NCI-H226 (cell line): Measurements from ENCODE around the gene ARF6.
"Not testable (repeated sequence)": the region's sequence is repeated elsewhere in the genome, so short reads cannot be mapped to it uniquely, and the experiment has no call there.

Experiments used
- DNase-seq: peaks from one replicate; pipeline ENCODE4 v3.0.0-alpha.2; 2015

The ARF6 gene

GRCh38 chr14:49879646-49880204 lies 13.2 kb upstream of the ARF6 start:
- peak; percentile 72 for DNase-seq

GRCh38 chr14:49880267-49881064 lies 12.4 kb upstream of the ARF6 start:
- DNase-seq: no peak

- no peak for DNase-seq
These were observed 11.4 kb upstream of the ARF6 start for GRCh38 chr14:49881350-49882001.

GRCh38 chr14:49882826-49883694 lies 9.8 kb upstream of the ARF6 start:
- peak; percentile 11 for DNase-seq

- no peak for DNase-seq
These were observed 6.4 kb upstream of the ARF6 start for GRCh38 chr14:49886523-49886922.

DNA sequence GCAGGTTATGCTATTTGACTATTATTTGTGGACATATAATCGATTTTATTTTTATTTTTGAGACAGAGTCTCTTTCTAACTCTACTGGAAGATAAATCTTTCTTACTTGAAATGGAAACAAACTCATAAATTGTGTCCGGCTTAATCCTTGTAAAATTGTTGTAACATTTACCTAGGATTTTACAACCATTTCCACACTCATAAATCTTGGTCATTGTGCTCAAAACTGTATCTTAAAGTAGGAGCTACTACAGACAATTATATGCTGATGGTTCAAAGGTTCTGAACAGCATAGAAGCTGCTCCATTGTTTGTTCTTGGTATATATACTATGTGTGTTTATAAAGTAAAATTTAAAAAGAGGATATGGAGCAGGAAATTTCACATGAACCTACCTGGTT lies 4.6 kb upstream of the ARF6 start:
- DNase-seq: no peak

DNA sequence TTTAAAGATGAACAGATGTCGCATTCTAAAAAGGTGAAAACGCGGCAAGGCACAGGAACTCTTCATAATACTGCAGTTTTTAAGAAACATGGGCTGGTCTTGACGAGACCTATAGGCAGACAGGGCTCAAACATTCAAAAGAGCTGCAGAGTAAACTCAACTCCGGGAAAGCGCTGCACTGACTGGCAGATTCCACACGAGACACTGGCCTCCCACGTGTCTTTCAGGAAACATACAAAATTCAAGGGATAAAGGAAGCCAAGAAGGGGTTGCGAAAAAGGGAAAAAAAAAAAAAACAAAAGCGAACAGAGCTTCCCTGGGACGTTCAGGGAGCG lies 614 bp upstream of the ARF6 start:
- DNase-seq: peak; percentile 79

DNA sequence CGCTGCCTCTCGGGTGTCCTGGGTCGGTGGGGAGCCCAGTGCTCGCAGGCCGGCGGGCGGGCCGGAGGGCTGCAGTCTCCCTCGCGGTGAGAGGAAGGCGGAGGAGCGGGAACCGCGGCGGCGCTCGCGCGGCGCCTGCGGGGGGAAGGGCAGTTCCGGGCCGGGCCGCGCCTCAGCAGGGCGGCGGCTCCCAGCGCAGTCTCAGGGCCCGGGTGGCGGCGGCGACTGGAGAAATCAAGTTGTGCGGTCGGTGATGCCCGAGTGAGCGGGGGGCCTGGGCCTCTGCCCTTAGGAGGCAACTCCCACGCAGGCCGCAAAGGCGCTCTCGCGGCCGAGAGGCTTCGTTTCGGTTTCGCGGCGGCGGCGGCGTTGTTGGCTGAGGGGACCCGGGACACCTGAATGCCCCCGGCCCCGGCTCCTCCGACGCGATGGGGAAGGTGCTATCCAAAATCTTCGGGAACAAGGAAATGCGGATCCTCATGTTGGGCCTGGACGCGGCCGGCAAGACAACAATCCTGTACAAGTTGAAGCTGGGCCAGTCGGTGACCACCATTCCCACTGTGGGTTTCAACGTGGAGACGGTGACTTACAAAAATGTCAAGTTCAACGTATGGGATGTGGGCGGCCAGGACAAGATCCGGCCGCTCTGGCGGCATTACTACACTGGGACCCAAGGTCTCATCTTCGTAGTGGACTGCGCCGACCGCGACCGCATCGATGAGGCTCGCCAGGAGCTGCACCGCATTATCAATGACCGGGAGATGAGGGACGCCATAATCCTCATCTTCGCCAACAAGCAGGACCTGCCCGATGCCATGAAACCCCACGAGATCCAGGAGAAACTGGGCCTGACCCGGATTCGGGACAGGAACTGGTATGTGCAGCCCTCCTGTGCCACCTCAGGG lies 679 bp downstream of the ARF6 start:
- peak; percentile 8 for DNase-seq

DNA sequence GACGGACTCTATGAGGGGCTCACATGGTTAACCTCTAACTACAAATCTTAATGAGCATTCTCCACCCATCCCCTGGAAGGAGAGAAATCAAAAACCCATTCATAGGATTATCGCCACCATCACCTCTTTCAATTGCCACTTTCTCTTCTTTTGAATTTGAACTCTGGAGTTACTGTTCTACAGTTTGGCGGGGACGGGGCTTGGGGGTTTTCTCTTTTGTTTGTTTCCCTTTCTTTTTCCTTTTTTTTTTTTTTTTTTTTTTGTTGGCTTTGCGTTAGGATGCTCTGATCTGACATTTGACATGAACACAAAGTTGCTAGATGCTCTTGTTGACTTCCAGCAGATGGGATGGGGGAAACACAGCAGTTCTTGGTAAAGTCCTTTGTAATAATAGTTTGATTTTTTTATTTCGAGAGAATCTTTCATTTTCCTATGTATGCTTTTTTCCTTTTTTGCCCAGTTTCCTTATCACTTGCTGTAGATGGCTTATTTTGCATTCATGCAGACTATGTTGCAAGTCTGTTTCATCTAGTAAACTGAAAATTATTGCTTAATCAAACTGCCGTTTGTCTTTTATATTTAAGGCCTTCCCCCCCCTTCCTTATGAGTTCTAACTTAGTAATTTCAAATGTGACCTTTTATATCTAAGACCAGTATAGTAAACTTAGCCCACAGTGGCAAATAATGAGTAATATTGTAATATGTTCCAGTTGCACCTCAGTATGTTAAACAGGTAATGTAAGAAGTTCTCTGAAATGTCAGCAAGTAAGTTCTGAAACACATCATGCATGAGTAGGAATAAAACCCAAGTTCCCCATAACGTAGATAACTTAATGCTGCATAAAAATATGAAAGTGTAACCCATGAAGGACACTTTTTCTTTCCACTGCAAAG lies 1.6 kb downstream of the ARF6 start:
- not testable (repeated sequence) for DNase-seq

DNA sequence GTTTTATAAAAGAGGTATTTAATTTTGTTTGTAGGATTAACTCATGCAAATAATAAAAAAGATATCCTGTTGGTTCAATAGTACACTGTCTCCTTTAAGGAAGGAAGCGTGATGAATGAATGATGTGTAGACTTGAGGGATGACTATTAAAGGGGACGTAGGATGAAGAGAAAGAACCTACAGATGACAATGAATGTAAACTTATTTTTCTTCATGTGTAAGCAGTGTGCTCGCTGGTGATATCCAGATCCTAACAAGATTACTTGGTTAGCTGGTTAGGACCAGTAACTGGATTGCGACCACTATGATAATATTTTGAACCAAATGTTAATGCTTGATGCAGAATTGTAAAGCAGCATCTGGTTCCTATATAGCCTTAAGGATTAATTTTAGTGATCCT lies 2.6 kb downstream of the ARF6 start:
- DNase-seq: no peak

GRCh38 chr14:49896272-49896671 lies 3.4 kb downstream of the ARF6 start:
- DNase-seq: not testable (repeated sequence)

DNA sequence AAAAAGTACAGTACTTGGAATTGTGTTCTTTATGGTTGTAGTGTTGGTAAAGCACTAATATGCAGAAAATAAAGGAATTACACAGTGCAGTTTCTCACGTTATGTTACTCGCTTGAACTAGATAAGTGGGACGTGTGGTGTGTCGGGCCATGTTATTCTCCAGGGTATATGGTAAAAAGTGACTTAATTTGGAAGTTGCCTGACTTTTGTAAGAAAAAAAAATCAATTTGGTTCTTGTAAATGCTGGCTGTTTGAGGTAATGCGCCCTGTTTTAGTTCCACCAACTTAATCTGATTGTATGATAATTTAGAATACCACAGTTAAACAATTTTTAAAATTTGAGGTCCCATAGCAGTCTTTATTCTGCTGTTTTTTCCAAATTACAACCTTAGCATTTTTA lies 4.1 kb downstream of the ARF6 start:
- no peak for DNase-seq

GRCh38 chr14:49897414-49897813 lies 4.5 kb downstream of the ARF6 start:
- no peak for DNase-seq

- no peak for DNase-seq
These were observed 5.1 kb downstream of the ARF6 start for GRCh38 chr14:49897965-49898364.

DNA sequence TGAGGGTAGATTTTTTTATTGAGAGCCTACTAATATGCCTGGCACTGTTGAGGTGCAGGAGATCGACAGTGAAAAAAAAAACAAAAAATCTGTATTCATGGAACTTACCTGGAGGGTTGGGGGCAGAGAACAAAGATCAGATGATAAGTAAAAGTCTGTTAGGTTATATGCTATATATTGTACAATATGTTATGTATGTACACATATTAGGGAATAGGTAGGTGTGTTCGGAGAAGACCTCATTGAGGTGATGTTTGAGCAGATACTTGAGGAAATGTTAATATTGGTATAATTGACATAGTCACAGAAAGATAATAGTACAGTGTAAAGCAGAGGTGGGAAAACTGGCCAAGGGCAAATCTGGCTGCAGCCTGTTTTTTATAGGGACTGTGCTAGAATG lies 5.6 kb downstream of the ARF6 start:
- DNase-seq: no peak

GRCh38 chr14:49900973-49901372 lies 8.1 kb downstream of the ARF6 start:
- no peak for DNase-seq

DNA sequence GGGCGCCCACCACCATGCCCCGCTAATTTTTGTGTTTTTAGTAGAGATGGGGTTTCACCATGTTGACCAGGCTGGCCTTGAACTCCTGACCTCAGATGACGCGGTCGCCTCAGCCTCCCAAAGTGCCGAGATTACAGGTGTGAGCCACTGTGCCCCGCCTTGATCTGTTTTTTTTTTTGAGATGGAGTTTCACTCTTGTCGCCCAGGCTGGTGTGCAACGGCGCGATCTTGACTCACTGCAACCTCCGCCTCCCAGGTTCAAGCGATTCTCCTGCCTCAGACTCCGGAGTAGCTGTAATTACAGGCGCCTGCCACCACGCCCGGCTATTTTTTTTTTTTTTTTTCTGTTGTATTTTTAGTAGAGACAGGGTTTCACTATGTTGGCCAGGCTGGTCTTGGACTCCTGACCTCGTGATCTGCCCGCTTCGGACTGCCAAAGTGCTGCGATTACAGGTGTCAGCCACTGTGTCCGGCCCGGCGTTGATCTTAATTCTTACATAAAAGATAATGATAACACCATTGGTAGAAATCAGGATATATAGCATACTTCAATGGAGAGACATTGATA lies 9.9 kb downstream of the ARF6 start:
- DNase-seq: not testable (repeated sequence)

GRCh38 chr14:49904270-49904669 lies 11.4 kb downstream of the ARF6 start:
- no peak for DNase-seq

GRCh38 chr14:49905989-49906388 lies 13.1 kb downstream of the ARF6 start:
- DNase-seq: no peak

DNA sequence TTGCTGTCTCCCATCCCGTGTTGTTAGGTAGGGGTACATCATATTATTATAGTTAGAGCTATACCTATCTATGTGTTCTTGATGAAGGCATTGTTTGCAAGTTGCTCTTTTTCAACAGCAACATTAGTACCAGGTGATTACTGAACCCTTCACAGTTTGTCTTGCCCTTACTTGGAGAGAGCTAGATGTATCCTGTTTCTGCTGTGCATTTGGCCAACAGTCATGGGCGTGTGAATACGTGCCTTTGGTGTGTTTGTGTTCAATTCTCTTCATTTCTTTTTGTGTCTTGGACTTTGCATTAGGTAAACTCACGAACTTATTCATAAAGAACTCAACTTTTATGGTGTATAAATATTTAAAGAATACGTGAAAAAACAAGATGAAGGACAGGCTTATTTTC lies 14.3 kb downstream of the ARF6 start:
- DNase-seq: no peak

- DNase-seq: no peak
These were observed 15.5 kb downstream of the ARF6 start for GRCh38 chr14:49908433-49908782.
